GM12873 (cell line): ENCODE data around the gene SMARCA2.

Experiments
- CTCF ChIP-seq: IDR thresholded peaks from 2 replicates; pipeline ENCODE4 v1.5.1; 2012; ENCODE audit warnings: low read depth, mild to moderate bottlenecking, moderate library complexity, low read length, control low read depth; ENCODE audit not compliant: insufficient read depth; ENCODE audit errors: missing control alignments

SMARCA2 gene

GRCh38 chr9:2021731-2022130, 6.6 kb downstream of the SMARCA2 start:
- no peak for TF ChIP-seq CTCF

- TF ChIP-seq CTCF = no peak
Observed at GRCh38 chr9:2022560-2022959, 7.4 kb downstream of the SMARCA2 start.

- TF ChIP-seq CTCF = no peak
Observed at GRCh38 chr9:2023042-2023441, 7.9 kb downstream of the SMARCA2 start.

GRCh38 chr9:2023532-2023931, 8.4 kb downstream of the SMARCA2 start:
- TF ChIP-seq CTCF = no peak

GRCh38 chr9:2024888-2025782, 10.0 kb downstream of the SMARCA2 start:
- TF ChIP-seq CTCF = no peak

GRCh38 chr9:2026220-2026997, 11.3 kb downstream of the SMARCA2 start:
- TF ChIP-seq CTCF = no peak

GRCh38 chr9:2027543-2028160, 12.5 kb downstream of the SMARCA2 start:
- TF ChIP-seq CTCF = no peak
